ENCODE measurements around the gene THEMIS.
"Not testable (repeated sequence)": the region's sequence is repeated elsewhere in the genome, so short reads cannot be mapped to it uniquely, and the experiment has no call there.

- TF ChIP-seq CTCF, POLR2A (IDR thresholded peaks at IDR 0.05): not testable (repeated sequence)
These were observed 18.9 kb downstream of the THEMIS start for GRCh38 chr6:127881949-127882348.

Measured in Peyer's patch (tissue), 4 donors.